ENCODE measurements around the gene MMP15.
A peak's percentile ranks its signal among the peaks of the same experiment; 100 is the strongest.

Gene MMP15

DNA sequence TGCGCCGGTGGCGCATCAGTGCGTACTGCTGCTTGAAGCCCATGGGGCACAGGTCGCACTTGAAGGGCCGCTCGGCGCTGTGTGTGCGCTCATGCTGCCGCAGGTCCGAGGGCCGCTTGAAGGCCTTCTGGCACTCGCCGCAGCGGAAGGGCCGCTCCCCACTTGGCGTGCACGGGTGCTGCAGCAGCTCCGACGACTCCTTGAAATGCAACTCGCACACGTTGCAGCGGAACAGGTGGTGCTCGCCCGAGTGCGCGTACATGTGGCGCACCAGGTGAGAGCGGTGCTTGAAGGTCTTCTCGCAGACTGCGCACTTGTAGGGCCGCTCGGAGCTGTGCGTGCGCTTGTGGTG lies 28.4 kb upstream of the MMP15 start:
- DNase-seq (ENCODE audit: low read depth) = no peak
- H3K4me3 ChIP-seq (ENCODE audit: low read length) = no peak overlapping the region
- TF ChIP-seq, protein P1, sequence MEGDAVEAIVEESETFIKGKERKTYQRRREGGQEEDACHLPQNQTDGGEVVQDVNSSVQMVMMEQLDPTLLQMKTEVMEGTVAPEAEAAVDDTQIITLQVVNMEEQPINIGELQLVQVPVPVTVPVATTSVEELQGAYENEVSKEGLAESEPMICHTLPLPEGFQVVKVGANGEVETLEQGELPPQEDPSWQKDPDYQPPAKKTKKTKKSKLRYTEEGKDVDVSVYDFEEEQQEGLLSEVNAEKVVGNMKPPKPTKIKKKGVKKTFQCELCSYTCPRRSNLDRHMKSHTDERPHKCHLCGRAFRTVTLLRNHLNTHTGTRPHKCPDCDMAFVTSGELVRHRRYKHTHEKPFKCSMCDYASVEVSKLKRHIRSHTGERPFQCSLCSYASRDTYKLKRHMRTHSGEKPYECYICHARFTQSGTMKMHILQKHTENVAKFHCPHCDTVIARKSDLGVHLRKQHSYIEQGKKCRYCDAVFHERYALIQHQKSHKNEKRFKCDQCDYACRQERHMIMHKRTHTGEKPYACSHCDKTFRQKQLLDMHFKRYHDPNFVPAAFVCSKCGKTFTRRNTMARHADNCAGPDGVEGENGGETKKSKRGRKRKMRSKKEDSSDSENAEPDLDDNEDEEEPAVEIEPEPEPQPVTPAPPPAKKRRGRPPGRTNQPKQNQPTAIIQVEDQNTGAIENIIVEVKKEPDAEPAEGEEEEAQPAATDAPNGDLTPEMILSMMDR (conservative IDR thresholded peaks at IDR 0.05; ENCODE audit: low read depth, low read length) = no peak

DNA sequence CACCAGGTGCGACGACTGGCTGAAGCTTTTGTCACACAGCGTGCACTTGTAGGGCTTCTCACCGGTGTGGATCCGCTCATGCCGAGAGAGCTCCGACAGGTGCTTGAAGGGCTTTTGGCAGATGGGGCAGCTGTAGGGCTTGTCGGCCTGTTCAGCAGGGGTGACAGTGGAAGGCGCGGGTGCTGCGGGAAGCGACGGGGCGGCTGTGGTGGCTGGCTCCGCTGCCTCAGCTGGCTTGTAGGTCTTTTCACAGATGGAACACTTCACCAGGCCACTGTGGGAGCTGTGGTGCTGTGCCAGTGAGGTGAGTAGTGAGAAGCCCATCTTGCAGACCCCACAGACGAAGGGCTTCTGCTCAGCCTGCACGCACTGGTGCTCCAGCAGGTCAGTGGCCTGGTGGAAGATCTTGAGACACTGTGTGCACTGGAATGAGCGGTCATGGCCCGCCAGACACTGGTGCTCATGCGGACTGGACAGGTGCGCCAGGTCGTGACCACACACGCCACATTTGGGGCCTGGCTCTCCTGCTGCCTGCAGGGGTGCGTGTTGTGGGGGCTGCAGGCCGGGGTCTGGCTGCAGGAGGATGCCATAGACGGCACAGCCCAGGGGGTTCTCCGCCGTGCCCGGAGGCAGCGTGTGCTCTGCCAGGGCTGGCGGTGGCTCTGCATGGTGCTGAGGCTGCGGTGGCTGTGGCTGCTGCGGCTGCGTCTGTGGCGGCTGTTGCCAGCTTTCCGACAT lies 27.9 kb upstream of the MMP15 start:
- no peak for DNase-seq (ENCODE audit: low read depth)
- TF ChIP-seq, protein P1 (conservative IDR thresholded peaks at IDR 0.05; ENCODE audit: low read depth, low read length) = no peak
- H3K4me3 ChIP-seq (ENCODE audit: low read length) = no peak overlapping the region

DNA sequence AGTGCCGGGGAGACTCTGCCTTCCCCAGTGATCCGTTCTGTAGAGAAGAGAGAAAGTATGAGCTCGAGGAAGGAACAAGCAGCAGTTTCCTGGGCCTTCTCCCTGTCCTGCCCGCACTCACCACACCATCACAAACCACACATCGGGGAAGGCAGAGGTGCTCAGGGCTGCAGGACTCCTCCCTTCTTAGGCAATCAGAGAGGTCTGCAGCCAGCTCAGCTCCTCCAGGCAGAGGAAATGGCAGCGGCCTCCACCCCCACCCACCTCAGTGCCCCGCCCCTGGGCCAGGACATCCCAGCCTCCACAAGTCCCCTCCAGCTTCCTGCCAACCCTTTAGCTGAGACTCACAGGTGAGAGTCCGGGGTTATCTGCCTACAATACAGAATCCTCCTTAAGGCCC lies 27.1 kb upstream of the MMP15 start:
- no peak for DNase-seq (ENCODE audit: low read depth)
- TF ChIP-seq, protein P1 (conservative IDR thresholded peaks at IDR 0.05; ENCODE audit: low read depth, low read length) = no peak
- H3K4me3 ChIP-seq (ENCODE audit: low read length) = no peak overlapping the region

DNA sequence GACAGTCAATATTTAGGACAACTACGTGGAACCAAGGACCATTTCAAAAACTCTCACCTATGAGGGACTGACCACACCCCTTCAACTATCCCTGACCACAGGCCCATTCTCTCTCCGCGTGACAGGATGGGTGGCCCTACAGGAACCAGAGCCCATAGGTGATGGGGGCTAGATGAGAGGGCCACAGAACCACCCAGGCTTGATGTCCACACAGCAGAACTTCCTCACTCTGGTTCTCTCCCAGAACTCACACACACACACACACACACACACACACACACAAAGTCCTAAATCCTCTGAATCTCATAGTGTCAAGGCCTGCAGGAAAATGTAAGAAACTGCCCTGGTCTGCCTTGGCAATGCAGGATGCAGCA lies 26.6 kb upstream of the MMP15 start:
- no peak for DNase-seq (ENCODE audit: low read depth)
- peak overlapping the region; percentile 53 for H3K4me3 ChIP-seq (ENCODE audit: low read length)

DNA sequence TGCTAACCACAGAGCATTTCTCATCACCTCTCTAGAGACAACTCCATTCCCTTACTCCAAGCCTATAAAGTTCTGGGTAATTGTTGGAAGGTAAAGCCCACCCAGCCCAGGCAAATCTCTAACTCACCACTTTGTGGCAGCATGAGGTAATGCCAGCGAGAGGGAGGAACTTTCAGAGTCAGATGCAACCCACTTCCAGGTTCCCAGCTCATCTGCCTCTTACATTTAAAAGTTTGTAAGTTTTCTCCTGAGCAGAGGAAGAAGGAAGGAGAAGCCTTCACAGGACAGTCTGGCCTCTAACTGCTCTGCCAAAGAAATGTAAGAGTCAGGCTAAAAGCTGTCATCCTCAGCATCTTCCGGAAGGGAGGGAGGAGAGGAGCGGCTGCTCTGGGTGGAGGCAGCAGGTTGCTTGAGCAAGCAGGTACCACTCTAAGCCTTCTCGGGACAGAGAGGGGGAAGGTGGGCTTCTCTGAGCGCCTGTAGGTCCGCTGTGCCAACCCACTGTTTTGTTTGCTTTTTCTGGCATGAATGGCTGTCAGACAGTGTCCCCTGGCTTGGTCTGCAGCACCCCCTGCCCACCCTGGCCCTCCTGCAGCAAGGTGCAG lies 26.1 kb upstream of the MMP15 start:
- H3K4me3 ChIP-seq (ENCODE audit: low read length) = peak overlapping the region; percentile 53
- TF ChIP-seq, protein P1 (conservative IDR thresholded peaks at IDR 0.05; ENCODE audit: low read depth, low read length) = no peak
- no peak for DNase-seq (ENCODE audit: low read depth)

More for the DNA sequence above, 26.6 kb upstream of the MMP15 start:
- TF ChIP-seq, protein P1 (conservative IDR thresholded peaks at IDR 0.05; ENCODE audit: low read depth, low read length) = no peak

DNA sequence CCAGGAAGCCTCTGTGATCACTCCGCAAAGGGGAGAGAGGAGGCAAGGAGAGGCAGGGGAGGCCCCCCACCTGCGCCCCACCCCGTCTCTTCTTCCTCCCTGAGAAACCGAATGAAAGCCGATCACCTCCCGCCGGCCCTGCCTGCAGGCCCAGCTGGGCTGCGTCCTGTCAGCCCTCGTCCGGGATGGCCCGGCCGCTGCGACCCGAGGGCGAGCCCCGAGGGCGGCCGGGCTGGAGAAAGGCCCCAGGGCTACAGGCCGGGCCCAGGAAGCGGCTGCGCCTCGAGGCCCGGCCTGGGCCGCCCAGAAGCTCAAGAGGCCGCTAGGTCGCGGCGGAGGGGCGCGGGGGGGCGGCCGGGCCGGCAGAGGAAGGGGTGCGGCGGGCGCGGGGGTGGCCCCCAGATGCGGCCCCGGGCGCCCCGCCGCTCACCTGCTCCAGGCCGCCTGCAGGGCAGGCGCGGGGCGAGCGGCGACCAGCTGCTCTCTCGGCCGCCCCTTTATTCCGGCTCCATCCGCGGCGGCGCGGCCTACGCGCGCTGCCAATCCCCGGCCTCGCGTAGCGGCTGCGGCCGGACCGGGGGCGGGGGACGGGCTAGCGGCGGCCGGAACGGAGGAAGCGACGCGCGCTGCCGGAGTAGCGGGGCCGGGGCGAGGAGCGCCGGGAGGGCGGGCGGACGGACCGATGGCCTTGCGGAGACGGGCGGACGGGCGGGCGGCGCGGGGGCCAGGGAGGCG lies 25.4 kb upstream of the MMP15 start, which contains the start of gene ZNF319:
TSS of gene ZNF319 (minus strand) at position 702 of the 735 bp plus-strand sequence. CDS start 2,407 bp downstream, outside the sequence.
- no peak for DNase-seq (ENCODE audit: low read depth)
- H3K4me3 ChIP-seq (ENCODE audit: low read length) = peak within 1 kb of the TSS; percentile 83
- TF ChIP-seq, protein P1 (conservative IDR thresholded peaks at IDR 0.05; ENCODE audit: low read depth, low read length) = no peak

Measured in retinal pigment epithelial cell (primary cell).